Limb (tissue), 2 donors: ENCODE data around the gene DPH6.
"Not testable (repeated sequence)": the region's sequence is repeated elsewhere in the genome, so short reads cannot be mapped to it uniquely, and the experiment has no call there.

Experiments
- DNase-seq, 2 donors: peaks; one replicate each; pipeline ENCODE4 v3.0.0-alpha.2; 2016; ENCODE audit errors: extremely low spot score in 2 of 2

Gene DPH6

DNA sequence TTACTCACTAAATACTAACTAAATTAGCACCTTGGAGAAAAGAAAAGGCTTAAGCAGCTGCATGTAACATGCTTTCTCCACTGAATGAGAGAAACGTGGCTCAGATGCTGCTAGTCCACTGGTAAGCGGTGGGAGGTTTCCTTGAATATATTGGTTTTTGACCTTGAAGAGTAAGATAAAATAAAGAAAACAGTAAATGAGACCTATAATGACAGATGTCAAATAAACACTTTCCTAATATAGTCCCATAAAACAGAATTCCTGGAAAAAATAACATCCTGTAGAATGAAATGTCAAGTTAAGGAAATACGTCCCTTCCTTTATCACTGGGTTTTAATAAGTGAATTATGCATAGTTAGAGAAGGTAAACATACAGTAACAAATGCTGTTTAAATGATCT lies 215.0 kb downstream of the DPH6 start:
- no peak for DNase-seq

DNA sequence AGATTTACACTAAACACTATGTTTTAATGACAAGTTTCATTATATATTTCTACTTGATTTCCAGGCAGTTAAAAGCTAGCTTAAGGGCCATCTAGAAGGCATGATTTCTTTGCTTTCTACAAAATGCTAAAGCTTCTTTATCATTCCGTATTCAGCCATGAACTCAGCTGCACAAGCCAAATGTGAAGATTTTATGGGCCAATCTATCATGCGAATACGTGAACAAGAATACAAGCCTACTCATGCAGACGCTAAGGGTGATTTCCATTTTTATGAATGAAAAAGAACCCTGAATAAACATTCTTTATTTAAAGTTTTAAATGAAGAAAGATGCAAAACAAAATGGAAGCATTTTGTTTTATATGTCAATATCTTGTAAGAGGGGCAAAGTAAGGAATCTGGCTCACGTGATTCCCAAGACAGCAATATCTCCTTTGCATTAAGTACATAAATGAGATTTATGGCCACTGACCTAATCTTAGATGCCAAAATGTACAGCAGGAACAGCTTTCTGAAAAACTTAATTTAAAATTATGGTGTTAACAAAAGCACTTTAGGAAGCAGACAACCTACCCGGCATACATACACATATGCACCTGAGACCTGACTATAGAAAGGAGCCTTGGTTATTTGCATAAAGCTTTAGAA lies 215.8 kb downstream of the DPH6 start:
- DNase-seq = no peak

DNA sequence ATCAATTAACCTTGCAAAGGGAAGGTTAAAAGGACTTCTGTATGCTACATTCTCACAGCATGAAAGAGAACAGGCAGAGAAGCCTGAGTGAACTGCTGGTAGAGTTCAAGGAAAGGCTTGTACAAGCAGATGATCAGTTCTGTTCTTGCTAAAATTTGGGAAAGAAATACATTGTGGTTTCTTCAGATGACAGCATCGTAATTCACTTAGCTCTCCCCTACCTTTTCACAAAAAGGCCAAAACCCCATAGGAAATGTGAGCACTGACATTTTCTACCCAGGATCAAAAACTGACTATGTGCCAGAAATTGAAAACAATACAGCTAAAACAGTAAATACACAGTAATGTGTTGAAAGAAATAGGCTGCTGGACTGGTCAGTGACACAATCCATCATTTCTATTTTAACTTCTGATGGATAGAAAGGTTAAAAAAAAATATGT lies 216.4 kb downstream of the DPH6 start:
- no peak for DNase-seq

DNA sequence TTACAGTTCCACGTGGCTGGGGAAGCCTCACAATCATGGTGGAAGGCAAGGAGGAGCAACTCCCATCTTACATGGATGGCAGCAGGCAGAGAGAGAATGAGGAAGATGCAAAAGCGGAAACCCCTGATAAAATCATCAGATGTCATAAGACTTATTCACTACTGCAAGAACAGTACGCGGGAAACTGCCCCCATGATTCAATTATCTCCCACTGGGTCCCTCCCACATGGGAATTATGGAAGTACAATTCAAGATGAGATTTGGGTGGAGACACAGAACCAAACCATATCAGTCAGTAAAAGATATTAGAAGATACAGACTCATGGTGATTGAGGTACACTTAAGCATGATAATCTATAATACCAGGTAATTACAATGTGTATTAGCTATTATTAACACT lies 217.1 kb downstream of the DPH6 start:
- not testable (repeated sequence) for DNase-seq

DNA sequence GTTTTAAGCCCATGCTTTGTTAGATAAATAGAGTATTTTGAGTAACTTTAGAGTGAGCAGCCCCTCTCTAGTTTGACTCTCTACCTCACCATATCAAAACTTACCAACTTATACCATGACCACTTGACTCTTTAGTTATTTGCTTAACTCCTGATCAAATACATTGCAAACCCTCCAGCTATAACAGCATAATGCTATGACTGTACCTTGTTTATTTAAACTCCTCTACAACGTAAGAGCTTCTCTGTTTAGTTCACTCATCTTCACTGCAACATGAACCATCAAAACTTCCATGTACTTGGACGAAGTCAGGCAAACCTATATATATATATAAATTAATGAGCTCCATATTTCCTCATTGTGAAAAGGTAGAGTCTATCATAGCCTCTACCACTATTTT lies 218.2 kb downstream of the DPH6 start:
- no peak for DNase-seq

DNA sequence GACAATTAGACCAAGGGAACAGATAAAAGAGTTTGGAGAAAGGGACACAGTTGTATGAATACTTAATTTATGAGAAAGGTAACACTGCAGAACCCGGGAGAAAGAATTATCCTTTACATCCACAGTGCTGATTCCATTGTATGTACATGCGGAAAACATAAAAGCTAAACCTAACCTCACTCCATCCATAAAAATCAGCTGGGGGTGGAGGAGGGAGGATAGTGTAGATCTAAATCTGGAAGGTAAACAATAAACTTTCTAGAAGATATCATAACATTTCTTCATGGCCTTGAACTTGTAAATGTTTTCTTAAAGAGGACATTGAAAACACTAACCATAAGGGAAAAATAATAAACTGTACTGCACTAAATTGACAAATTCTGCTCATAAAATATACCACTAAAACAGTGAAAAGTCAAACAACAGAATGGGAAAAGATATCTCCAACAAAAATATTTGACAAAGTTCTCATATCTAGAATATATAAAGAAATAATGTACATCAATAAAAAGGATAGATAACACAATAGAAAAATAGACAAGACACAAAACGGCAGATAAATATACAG lies 220.5 kb downstream of the DPH6 start:
- no peak for DNase-seq

DNA sequence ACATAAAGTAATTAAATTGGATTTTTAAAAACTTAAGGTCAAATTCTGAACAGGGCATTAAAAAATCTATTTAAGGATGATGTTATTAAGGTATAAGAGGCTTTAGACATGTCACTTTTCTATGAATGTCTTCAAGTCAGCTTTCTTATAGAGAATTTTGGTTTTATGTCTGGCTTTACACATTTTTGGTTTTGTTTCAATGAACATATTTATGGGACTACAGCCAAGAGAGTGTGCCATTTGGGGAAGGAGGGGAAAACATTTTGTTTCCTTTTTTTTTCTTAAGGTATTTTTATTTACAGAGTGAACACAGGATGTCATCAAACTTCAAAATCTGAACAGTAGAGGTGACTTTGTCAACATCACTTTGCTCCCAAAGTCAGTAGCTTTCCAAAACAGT lies 222.8 kb downstream of the DPH6 start:
- no peak for DNase-seq

DNA sequence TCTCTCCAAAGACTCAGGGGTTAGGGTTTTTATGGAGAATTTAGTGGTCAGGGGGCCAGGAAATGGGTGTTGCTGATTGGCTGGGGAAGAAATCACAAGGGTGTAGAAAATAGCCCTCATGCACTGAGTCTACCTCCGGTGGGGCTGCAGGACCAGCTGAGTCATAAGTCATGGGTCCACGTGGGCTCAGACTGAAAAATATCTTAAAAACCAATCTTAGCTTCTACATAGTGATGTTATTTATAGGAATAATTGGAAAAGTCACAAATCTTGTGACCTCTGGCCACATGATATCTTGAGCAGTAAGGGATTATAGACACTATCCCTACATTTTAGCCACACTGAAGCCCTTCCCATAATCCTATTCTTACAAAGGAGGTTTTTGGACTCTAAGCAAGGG lies 224.0 kb downstream of the DPH6 start:
- DNase-seq = no peak

DNA sequence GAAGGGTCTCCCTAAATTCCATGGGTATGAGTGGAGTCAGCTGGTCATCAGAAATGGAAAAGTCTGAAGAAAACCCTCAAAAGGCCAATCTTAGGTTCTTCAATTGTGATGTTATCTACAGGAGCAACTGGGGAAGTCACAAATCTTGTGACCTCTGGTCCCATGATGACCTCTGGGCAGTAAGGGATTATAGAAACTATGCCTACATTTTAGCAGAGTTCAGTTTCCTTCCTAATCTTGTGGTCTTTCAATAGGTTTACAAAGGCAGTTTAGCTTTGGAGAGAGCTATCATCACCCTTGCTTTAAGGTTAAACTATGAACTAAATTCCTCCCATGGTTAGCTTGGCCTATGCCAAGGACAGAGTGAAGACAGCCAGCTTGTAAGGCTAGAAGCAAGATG lies 225.1 kb downstream of the DPH6 start:
- no peak for DNase-seq
